ENCODE results near the gene CD4.

- TF ChIP-seq SP1 (IDR thresholded peaks at IDR 0.05), result no peak
- no peak for TF ChIP-seq GABPA (IDR thresholded peaks at IDR 0.05 in 1 of 2, conservative IDR thresholded peaks at IDR 0.05 in 1 of 2)
- no peak for TF ChIP-seq ATF3 (IDR thresholded peaks at IDR 0.05)
- TF ChIP-seq YY1 (IDR thresholded peaks at IDR 0.05), result no peak
Observed at GRCh38 chr12:6810758-6811157, 21.4 kb downstream of the CD4 start.

Data from liver (tissue), 2 donors.